Kidney (tissue), 14 donors: ENCODE data around the gene ZNF408. TPM values are rescaled to one million over a fixed set of nuclear protein-coding genes. Genes with fewer than 3 reads are reported as not detected.

Source experiments
- DNase-seq, 5 donors: peaks; one replicate each; pipeline ENCODE4 v3.0.0-alpha.2; 2013 to 2020
- FAIRE-seq: peaks from 2 replicates; lab custom pipeline; 2012; peaks lifted over from hg19 to GRCh38; lab: Jason Lieb, UNC
- H3K27ac ChIP-seq, 2 donors: one replicate each; pipeline ENCODE4 v1.7.0; 2013; ENCODE audit warnings: low read depth in 2 of 2, low read length in 2 of 2, inconsistent platforms in 1 of 2
- H3K27me3 ChIP-seq: one replicate; pipeline ENCODE4 v1.7.1; 2013; ENCODE audit warnings: low read length, inconsistent platforms; ENCODE audit not compliant: control insufficient read depth, insufficient read depth
- H3K36me3 ChIP-seq, 3 donors: one replicate each; pipeline versions ENCODE4 v1.7.0 to v1.7.1; 2013; ENCODE audit warnings: low read length in 3 of 3, control low read depth in 1 of 3, inconsistent platforms in 1 of 3; ENCODE audit not compliant: insufficient read depth in 3 of 3, control insufficient read depth in 2 of 3
- H3K4me1 ChIP-seq, 3 donors: one replicate each; pipeline versions ENCODE4 v1.7.0 to v1.7.1; 2013; ENCODE audit warnings: low read length in 3 of 3, inconsistent platforms in 1 of 3, low read depth in 1 of 3; ENCODE audit not compliant: control insufficient read depth in 2 of 3, insufficient read depth in 2 of 3
- H3K4me3 ChIP-seq, 3 donors: one replicate each; pipeline versions ENCODE4 v1.7.0 to v1.8.1; 2013; ENCODE audit warnings: low read length in 3 of 3, control low read depth in 1 of 3, inconsistent platforms in 1 of 3
- H3K9ac ChIP-seq, 3 donors: one replicate each; pipeline versions ENCODE4 v1.7.0 to v1.7.1; 2013; ENCODE audit warnings: low read length in 3 of 3, control low read depth in 1 of 3, inconsistent platforms in 1 of 3
- H3K9me3 ChIP-seq, 3 donors: one replicate each; pipeline versions ENCODE4 v1.7.0 to v1.7.1; 2013; ENCODE audit warnings: low read length in 3 of 3, control low read depth in 1 of 3, inconsistent platforms in 1 of 3; ENCODE audit not compliant: control insufficient read depth in 2 of 3, insufficient read depth in 1 of 3
- CTCF ChIP-seq: IDR thresholded peaks from 3 replicates; pipeline ENCODE4 v1.5.1; 2012; ENCODE audit warnings: mild to moderate bottlenecking, moderate library complexity, borderline replicate concordance; ENCODE audit not compliant: insufficient read depth; ENCODE audit errors: extremely low read depth
- intact Hi-C: fragments of 100-400 bp; cut with DNase I; formaldehyde crosslinking; loops from one replicate; pipeline ENCODE4 v1.11.1; 2022
- polyA plus RNA-seq: library from polyadenylated mRNA; stranded (reverse); fragments of 350-450 nt; fragmentation: Illumina TruSeq; extraction: RNeasy Lipid Tissue Mini Kit (QIAGEN cat#74804); gene quantifications from one replicate; pipeline ENCODE4 v1.2.3, GENCODE V29; 2014; ENCODE audit warnings: low read depth, low replicate concordance; ENCODE audit not compliant: insufficient read depth
- total RNA-seq: library from RNA; stranded (reverse); fragmentation: NEBNext Ultra II Directional; extraction: Animal tissue kit (Norgen Biotek cat#: 25700); gene quantifications from one replicate; pipeline ENCODE4 v1.2.1, GENCODE V29; 2021
- donor health status: control.
- donor health status: control.
- donor health status: control.
- donor health status: control.
- donor health status: control.
- donor health status: DM: yes; HTN: yes; CAD: no.
- donor health status: Normal renal cell carcinoma (clear cell type).

The ZNF408 gene
- total and polyA plus RNA-seq, 2 donors from 2014 or later = 7.8 to 9.7 TPM

DNA sequence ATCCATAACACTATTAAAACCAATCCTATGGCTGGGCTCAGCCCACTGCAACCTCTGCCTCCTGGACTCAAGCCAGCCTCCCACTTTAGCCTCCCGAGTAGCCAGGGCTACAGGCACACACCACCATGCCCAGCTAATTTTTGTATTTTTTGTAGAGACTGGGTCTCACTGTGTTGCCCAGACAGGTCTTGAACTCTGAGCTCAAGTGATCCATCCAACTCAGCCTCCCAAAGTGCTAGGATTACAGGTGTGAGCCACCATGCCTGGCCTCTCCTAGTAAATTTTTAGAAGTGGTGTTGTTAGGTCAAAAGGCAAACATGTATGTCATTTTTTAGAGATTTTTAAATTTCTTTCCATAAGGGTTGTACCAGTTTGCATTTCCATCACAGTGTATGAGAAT, 32.4 kb downstream of the ZNF408 start:
- no peak overlapping the region for H3K9ac ChIP-seq
- peak in 1 of 5 donors; percentile 12 for DNase-seq
- FAIRE-seq = no peak
- no peak overlapping the region for H3K27ac ChIP-seq
- H3K27me3 ChIP-seq = no peaks in the 10 kb centered on the region
- no peaks in the 10 kb centered on the region for H3K4me1 ChIP-seq
- H3K4me3 ChIP-seq = no peak overlapping the region
- H3K36me3 ChIP-seq = no peaks in the 10 kb centered on the region
- H3K9me3 ChIP-seq = no peaks in the 10 kb centered on the region
- intact Hi-C loops = no loop called here
- no peak for TF ChIP-seq CTCF

- Histone ChIP-seq H3K27me3 (no peaks in the 10 kb centered on the region), H3K4me3 (no peak overlapping the region), H3K9me3 (no peaks in the 10 kb centered on the region), H3K4me1 (no peaks in the 10 kb centered on the region), H3K36me3 (peaks cover 0 to 2% (median 0%) of the 10 kb centered on the region in 3 donors), H3K27ac (no peak overlapping the region), H3K9ac (no peak overlapping the region)
- DNase-seq (no peak), FAIRE-seq (no peak)
- intact Hi-C loops = no loop called here
- no peak for TF ChIP-seq CTCF
Observed at GRCh38 chr11:46736146-46736545, 35.3 kb downstream of the ZNF408 start.

DNA sequence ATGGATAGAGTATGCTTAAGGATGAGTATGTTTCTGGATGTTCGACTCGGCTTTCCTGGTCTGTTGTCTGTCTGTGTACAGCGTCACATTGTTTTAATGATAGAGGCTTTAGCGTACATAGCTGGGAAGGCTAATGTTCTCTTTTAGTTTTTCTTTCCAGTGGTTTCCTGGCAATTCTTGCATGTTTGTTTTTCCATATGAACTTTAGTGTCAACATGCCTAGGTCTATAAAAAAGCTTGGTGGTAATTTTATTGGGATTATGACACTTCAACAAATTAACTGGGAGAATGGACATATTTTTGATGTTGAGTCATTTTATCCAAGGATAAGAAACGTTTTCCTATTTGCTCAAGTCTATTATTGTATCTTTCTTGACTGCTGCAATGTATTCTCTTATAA, 35.8 kb downstream of the ZNF408 start:
- no peak overlapping the region for H3K27ac ChIP-seq
- peaks cover 0 to 2% (median 1%) of the 10 kb centered on the region in 3 donors for H3K36me3 ChIP-seq

More for the DNA sequence above, 35.8 kb downstream of the ZNF408 start:
- H3K4me3 ChIP-seq = no peak overlapping the region
- no peak overlapping the region for H3K9ac ChIP-seq
- no peaks in the 10 kb centered on the region for H3K27me3 ChIP-seq
- intact Hi-C loops = no loop called here
- DNase-seq = no peak
- no peaks in the 10 kb centered on the region for H3K9me3 ChIP-seq
- no peak for TF ChIP-seq CTCF
- H3K4me1 ChIP-seq = no peaks in the 10 kb centered on the region
- no peak for FAIRE-seq
